NCI-H82 treated with DMSO at 0.1 percent for 48 hours (cell line): ENCODE measurements around the gene C1QTNF12.
A peak's percentile ranks its signal among the peaks of the same experiment; 100 is the strongest.

Experiments
- DNase-seq: peaks from one replicate; lab custom pipeline; 2025; ENCODE audit not compliant: unreplicated experiment; lab: John Stamatoyannopoulos, UW

Gene C1QTNF12

GRCh38 chr1:1281533-1282321 is 35.2 kb upstream of the C1QTNF12 start:
- DNase-seq = no peak

- no peak for DNase-seq
These were observed 34.4 kb upstream of the C1QTNF12 start for GRCh38 chr1:1280782-1281481.

- DNase-seq = no peak
These were observed 32.5 kb upstream of the C1QTNF12 start for GRCh38 chr1:1279028-1279427.

GRCh38 chr1:1278620-1279019 is 32.1 kb upstream of the C1QTNF12 start:
- DNase-seq = no peak

- no peak for DNase-seq
These were observed 29.3 kb upstream of the C1QTNF12 start for GRCh38 chr1:1275836-1276235.

- DNase-seq = no peak
These were observed 28.5 kb upstream of the C1QTNF12 start for GRCh38 chr1:1274931-1275431.

GRCh38 chr1:1274299-1274930 is 27.9 kb upstream of the C1QTNF12 start:
- no peak for DNase-seq

GRCh38 chr1:1273512-1274298 is 27.2 kb upstream of the C1QTNF12 start, which contains the start of gene UBE2J2:
TSS of gene UBE2J2 (minus strand) at chr1:1273854. CDS start at chr1:1267992, 5,862 bp downstream.
- peak; percentile 71 for DNase-seq

- DNase-seq = no peak
These were observed 26.6 kb upstream of the C1QTNF12 start for GRCh38 chr1:1273209-1273511.

- DNase-seq = no peak
These were observed 26.1 kb upstream of the C1QTNF12 start for GRCh38 chr1:1272341-1273208.

GRCh38 chr1:1270813-1271212 is 24.3 kb upstream of the C1QTNF12 start:
- DNase-seq = no peak

- no peak for DNase-seq
These were observed 21.8 kb upstream of the C1QTNF12 start for GRCh38 chr1:1268284-1268682.

GRCh38 chr1:1267488-1268283 is 21.2 kb upstream of the C1QTNF12 start:
- DNase-seq = no peak

GRCh38 chr1:1264868-1265272 is 18.3 kb upstream of the C1QTNF12 start:
- DNase-seq = no peak

GRCh38 chr1:1264026-1264425 is 17.5 kb upstream of the C1QTNF12 start:
- no peak for DNase-seq

GRCh38 chr1:1262758-1263157 is 16.2 kb upstream of the C1QTNF12 start:
- DNase-seq = no peak

- DNase-seq = no peak
These were observed 15.5 kb upstream of the C1QTNF12 start for GRCh38 chr1:1262071-1262470.

- no peak for DNase-seq
These were observed 14.5 kb upstream of the C1QTNF12 start for GRCh38 chr1:1260843-1261560.
